Transverse colon (tissue), 4 donors: ENCODE data around the gene YTHDF2. TPM values are rescaled to one million over a fixed set of nuclear protein-coding genes. Genes with fewer than 3 reads are reported as not detected.
"Not testable (repeated sequence)": the region's sequence is repeated elsewhere in the genome, so short reads cannot be mapped to it uniquely, and the experiment has no call there.

Experiments
- DNase-seq: peaks from one replicate; pipeline ENCODE4 v3.0.0-alpha.2; 2019
- H3K27ac ChIP-seq, 4 donors: fragments of 200-600 bp; sonication (generic); 2 replicates each; pipeline ENCODE4 v1.5.1; 2016 to 2018; ENCODE audit warnings: inconsistent platforms in 4 of 4
- H3K27me3 ChIP-seq: fragments of 200-600 bp; sonication (generic); 2 replicates; pipeline ENCODE4 v1.5.1; 2017; ENCODE audit warnings: inconsistent platforms
- H3K36me3 ChIP-seq, 4 donors: fragments of 200-600 bp; sonication (generic); 2 replicates each; pipeline ENCODE4 v1.5.1; 2017 to 2019; ENCODE audit warnings: inconsistent platforms in 4 of 4
- H3K4me1 ChIP-seq, 4 donors: fragments of 200-600 bp; sonication (generic); 2 replicates each; pipeline ENCODE4 v1.5.1; 2017 to 2020; ENCODE audit warnings: inconsistent platforms in 4 of 4
- H3K4me3 ChIP-seq, 4 donors: fragments of 200-600 bp; sonication (generic); 1 replicate in 1 of 4; 2 replicates in 3 of 4; pipeline versions ENCODE4 v1.5.1 to v1.6.1; 2017 to 2019; ENCODE audit warnings: inconsistent platforms in 4 of 4
- H3K9me3 ChIP-seq, 2 donors: fragments of 200-600 bp; sonication (generic); 2 replicates each; pipeline ENCODE4 v1.5.1; 2017 to 2019; ENCODE audit warnings: inconsistent platforms in 2 of 2
- CTCF ChIP-seq, 5 experiments: fragments of 200-600 bp in 3 of 5; fragments of 450-650 bp in 2 of 5; sonication (generic) in 3 of 5; IDR thresholded peaks; 1 replicate in 2 of 5; 2 replicates in 3 of 5; pipeline ENCODE4 v1.5.1; 2016 to 2017; ENCODE audit warnings: antibody characterized with exemption in 5 of 5, inconsistent platforms in 3 of 5, mild to moderate bottlenecking in 2 of 5, moderate library complexity in 1 of 5
- EP300 ChIP-seq: sonication (generic); formaldehyde crosslinking; IDR thresholded peaks from one replicate; pipeline ENCODE4 v1.6.1; 2017; ENCODE audit warnings: antibody characterized with exemption, low read depth
- POLR2A ChIP-seq: fragments of 450-650 bp; IDR thresholded peaks from one replicate; pipeline ENCODE4 v1.6.1; 2016; ENCODE audit warnings: antibody characterized with exemption, mild to moderate bottlenecking, moderate library complexity
- POLR2AphosphoS5 ChIP-seq, 3 donors: sonication (generic); formaldehyde crosslinking; IDR thresholded peaks; one replicate each; pipeline ENCODE4 v1.6.1; 2016; ENCODE audit warnings: antibody characterized with exemption in 3 of 3
- WGBS, 2 donors: methylation state at CpG; one replicate each; pipeline ENCODE4 v1.1.5; 2018; ENCODE audit warnings: low coverage in 1 of 2; 5-methylcytosine and 5-hydroxymethylcytosine counted together
- in situ Hi-C, 4 donors: fragments of 200-750 bp; cut with MboI; loops; one replicate each; pipeline versions ENCODE4 v1.15.0 to v1.15.1; 2017; ENCODE audit warnings: low sequenced_read_pairs in 3 of 4, low pct_ligation_motif_present in 1 of 4, low pct_unique_long_range_greater_than_20kb in 1 of 4
- intact Hi-C: fragments of 100-400 bp; cut with DNase I; formaldehyde crosslinking; loops from one replicate; pipeline ENCODE4 v1.15.1; 2023; ENCODE audit warnings: low total_unique reads
- total RNA-seq, 4 donors: library from RNA; depleted of rRNA; stranded (reverse); fragments of >200 nt; gene quantifications; one replicate each; pipeline ENCODE4 v1.1.0, GENCODE V29; 2016

Gene YTHDF2
- 10 to 100 TPM; 33.2 to 56.1 (median 45.8) TPM for total RNA-seq

- TF ChIP-seq CTCF (IDR thresholded peaks at IDR 0.05) (peak; percentile 82 to 98 (median 91)), POLR2A (peak; percentile 94), EP300 (no peak), POLR2AphosphoS5 (IDR thresholded peaks at IDR 0.05) (peak; percentile 88 to 98 (median 98))
- DNase-seq: peak; percentile 98
- peaks cover 0 to 19% (median 8%) of the 10 kb centered on the region in 4 donors for H3K36me3 ChIP-seq
- H3K4me3 ChIP-seq: peak within 1 kb of the TSS; percentile 65 to 96 (median 95)
- in situ Hi-C loops: no loop called here
- H3K27ac ChIP-seq: peak within 1 kb of the TSS; percentile 95 to 99 (median 99)
- H3K9me3 ChIP-seq: no peaks in the 10 kb centered on the region
- intact Hi-C loops: no loop called here
- no peaks in the 10 kb centered on the region for H3K27me3 ChIP-seq
- WGBS, 2 donors: 0% methylated on average over 71 of the region's 92 CpGs; no CpG with 5 or more reads in 1 of the 2 donors
- peaks cover 16 to 61% (median 26%) of the 10 kb centered on the region in 4 donors for H3K4me1 ChIP-seq
Observed at GRCh38 chr1:28736450-28737306, at the start of gene YTHDF2. Gene YTHDF2, plus strand, starts transcription at chr1:28736940. Its CDS starts 181 bp downstream, at chr1:28737121.

GRCh38 chr1:28691627-28692026 lies 45.1 kb upstream of the YTHDF2 start:
- WGBS, 2 donors: 94 to 100% methylated on average over 1 of the region's 1 CpG
- in situ Hi-C loops, intact Hi-C loops, H3K4me3 ChIP-seq, H3K9me3 ChIP-seq, H3K27ac ChIP-seq, H3K27me3 ChIP-seq, DNase-seq, H3K4me1 ChIP-seq: not testable (repeated sequence)
- H3K36me3 ChIP-seq: peaks cover 0 to 22% (median 3%) of the 10 kb centered on the region in 4 donors

GRCh38 chr1:28703629-28704028 lies 33.1 kb upstream of the YTHDF2 start:
- 84 to 90% methylated on average over 3 of the region's 3 CpGs for WGBS, 2 donors
- Histone ChIP-seq H3K4me1 (no peaks in the 10 kb centered on the region), H3K9me3 (no peaks in the 10 kb centered on the region), H3K4me3 (no peak overlapping the region), H3K27me3 (no peaks in the 10 kb centered on the region), H3K36me3 (peaks cover 0 to 47% (median 7%) of the 10 kb centered on the region in 4 donors), H3K27ac (no peak overlapping the region)
- no peak for DNase-seq
- intact Hi-C loops (no loop called here), in situ Hi-C loops (no loop called here)
- TF ChIP-seq POLR2A (no peak), CTCF (IDR thresholded peaks at IDR 0.05) (no peak), EP300 (no peak), POLR2AphosphoS5 (IDR thresholded peaks at IDR 0.05) (no peak)

- H3K36me3 ChIP-seq: peaks cover 0 to 21% (median 8%) of the 10 kb centered on the region in 4 donors
Observed at GRCh38 chr1:28716336-28716735, 20.4 kb upstream of the YTHDF2 start.

More at GRCh38 chr1:28716336-28716735, 20.4 kb upstream of the YTHDF2 start:
- DNase-seq: no peak
- no peak overlapping the region for H3K4me3 ChIP-seq
- H3K27ac ChIP-seq: no peak overlapping the region
- in situ Hi-C loops: no loop called here
- no peaks in the 10 kb centered on the region for H3K4me1 ChIP-seq
- TF ChIP-seq POLR2AphosphoS5 (IDR thresholded peaks at IDR 0.05) (no peak), POLR2A (no peak), EP300 (no peak), CTCF (IDR thresholded peaks at IDR 0.05) (no peak)
- no peaks in the 10 kb centered on the region for H3K27me3 ChIP-seq
- intact Hi-C loops: no loop called here
- no peaks in the 10 kb centered on the region for H3K9me3 ChIP-seq
- 60 to 100% methylated on average over 1 to 2 of the region's 2 CpGs for WGBS, 2 donors
